ENCODE results near the gene DNMBP.
"Not testable (repeated sequence)": the region's sequence is repeated elsewhere in the genome, so short reads cannot be mapped to it uniquely, and the experiment has no call there.

The DNMBP gene

DNA sequence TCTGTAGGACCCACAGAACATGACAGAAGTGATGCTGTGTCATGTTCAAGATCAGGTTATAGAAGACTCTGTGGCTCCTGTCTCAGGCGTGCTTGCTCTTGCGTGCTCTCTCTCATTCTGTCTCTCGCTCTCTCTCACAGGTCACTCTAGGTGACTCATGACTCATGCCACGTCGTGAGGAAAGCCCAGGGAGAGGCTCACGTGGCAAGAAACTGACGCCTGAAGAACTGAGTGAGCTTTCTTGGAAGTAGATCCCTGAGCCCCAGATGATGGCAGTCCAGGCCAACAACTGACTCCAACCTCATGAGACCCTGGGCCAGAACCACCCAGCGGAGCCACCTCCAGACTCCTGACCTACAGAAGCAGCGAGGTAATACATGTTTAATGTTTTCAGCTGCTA lies 103.3 kb downstream of the DNMBP start:
- no peak for DNase-seq

- DNase-seq = no peak
Observed at GRCh38 chr10:99905971-99906370, 103.8 kb downstream of the DNMBP start.

- DNase-seq = no peak
Observed at GRCh38 chr10:99895867-99896266, 113.9 kb downstream of the DNMBP start.

DNA sequence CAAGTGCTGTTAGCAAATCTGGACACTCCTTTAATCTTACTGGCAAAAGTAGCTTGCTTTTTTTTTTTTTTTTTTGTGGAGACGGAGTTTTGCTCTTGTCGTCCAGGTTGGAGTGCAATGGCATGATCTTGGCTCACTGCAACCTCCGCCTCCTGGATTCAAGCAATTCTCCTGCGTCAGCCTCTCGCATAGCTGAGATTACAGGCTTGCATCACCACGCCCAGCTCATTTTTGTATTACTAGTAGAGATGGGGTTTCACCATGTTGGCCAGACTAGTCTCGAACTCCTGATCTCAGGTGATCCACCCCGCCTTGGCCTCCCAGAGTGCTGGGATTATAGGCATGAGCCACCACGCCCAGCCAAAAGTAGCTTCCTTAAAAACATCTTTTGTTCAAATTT lies 114.7 kb downstream of the DNMBP start:
- DNase-seq = not testable (repeated sequence)

DNA sequence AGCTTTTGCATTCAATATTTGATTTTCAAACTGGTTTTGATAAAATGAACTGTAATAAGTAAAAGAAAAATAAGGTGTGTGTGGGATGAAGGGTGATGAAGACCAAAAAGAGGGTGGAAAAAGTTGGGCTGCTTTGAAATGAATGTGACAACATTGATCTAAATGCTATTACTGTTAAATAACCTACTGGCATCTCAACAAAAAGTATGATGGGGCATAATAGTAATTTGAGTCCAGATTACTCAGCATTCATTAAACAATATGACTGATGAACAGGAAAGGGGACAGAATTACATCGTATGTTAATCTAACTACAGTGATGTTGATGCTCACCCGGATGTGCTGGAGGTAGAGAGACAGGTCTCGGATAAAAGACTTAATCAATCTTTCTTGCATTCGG lies 115.1 kb downstream of the DNMBP start:
- no peak for DNase-seq

DNA sequence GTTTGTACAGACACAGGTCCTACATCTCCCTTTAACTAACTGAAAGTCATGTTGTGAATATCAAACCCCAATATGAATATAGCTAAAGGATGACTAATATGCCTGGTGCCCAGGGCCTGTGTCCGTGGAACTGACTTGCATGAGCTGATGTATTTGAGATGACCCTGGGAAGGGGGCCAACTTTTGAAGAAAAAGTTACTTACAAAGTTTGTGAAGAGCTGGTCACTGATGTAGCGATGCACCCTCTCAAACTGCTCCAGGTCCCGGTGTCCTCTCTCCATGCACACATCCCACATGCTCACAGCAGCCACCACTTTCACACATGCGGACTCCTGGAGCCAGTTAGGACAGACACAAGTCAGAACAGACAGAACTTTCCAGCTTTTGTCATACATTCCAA lies 121.1 kb downstream of the DNMBP start:
- DNase-seq = no peak

DNA sequence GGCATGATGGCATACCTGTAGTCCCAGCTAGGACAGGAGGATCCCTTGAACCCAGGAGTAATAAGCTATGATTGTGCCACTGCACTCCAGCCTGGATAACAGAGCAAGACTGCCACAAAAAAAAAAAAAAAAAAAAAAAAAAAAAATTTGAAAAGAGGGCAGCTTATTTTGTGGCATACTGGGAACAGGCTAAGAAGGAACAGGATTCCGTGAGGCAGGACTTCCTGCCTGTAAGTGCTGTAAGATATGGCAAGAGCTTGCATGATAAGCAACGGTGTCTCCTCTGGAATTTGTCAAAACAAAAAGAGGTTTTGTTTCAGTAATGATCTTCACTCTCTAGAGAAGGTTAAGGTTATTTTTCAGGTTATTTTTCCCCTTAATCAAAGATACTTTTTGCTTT lies 126.2 kb downstream of the DNMBP start:
- no peak for DNase-seq

DNA sequence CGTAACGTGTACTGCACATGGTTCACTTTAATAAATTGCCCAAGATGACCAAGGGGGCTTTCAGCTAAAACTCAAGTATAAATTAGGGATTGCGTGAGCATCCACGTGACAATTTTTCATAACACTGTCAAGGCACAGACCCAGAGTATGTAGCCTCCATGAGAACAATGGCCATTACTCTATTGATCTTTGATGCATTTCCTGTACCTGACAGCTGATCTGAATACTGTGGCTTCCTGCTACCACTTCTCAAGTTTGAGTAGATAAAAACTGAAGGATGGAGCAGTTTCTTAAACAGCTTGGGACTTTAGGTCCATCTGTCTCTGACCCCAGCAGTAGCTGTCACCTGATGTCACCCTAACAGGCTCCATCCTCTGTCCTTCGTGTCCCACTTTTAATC lies 128.4 kb downstream of the DNMBP start:
- no peak for DNase-seq

GRCh38 chr10:99880080-99880835 lies 129.5 kb downstream of the DNMBP start:
- no peak for DNase-seq

DNA sequence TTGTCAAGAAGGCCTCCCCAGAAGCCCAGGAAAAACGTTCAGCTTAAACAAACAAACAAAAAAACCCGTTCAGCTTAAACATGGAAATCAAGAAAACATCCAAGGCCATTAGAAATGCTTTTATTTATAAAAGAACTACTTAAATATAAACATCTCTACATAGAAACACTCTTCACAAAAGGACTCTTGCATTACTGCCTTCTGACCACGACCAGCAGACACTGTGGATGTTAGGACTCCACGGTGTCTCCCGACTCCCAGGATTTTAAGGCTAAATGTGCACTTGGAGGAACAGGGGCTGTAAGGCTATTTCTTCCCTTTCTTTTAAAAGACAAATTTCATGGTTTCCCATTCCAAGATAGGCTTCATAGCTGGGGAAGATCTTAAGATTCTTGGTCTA lies 134.3 kb downstream of the DNMBP start:
- no peak for DNase-seq

- no peak for DNase-seq
Observed at GRCh38 chr10:99874341-99875085, 135.2 kb downstream of the DNMBP start.

DNA sequence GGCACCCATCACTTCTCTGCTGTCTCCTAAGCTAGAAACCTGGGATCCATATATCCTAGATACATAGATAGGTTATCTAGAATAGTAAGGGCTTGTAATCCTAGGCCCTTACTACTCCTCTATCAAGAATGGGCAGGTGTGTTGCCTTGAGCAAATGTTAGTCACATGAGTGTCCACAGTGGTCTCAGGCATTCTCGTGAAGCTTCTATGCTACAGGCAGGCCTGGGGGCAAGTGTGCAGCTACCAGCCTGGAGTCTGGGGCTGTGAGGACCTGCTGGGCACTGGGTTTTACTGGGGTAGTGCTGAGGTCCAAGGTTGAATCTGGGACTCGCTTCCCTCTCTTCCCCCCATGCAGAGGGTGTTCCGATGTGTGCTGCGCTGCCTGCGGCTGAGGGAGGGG lies 135.9 kb downstream of the DNMBP start:
- no peak for DNase-seq

DNA sequence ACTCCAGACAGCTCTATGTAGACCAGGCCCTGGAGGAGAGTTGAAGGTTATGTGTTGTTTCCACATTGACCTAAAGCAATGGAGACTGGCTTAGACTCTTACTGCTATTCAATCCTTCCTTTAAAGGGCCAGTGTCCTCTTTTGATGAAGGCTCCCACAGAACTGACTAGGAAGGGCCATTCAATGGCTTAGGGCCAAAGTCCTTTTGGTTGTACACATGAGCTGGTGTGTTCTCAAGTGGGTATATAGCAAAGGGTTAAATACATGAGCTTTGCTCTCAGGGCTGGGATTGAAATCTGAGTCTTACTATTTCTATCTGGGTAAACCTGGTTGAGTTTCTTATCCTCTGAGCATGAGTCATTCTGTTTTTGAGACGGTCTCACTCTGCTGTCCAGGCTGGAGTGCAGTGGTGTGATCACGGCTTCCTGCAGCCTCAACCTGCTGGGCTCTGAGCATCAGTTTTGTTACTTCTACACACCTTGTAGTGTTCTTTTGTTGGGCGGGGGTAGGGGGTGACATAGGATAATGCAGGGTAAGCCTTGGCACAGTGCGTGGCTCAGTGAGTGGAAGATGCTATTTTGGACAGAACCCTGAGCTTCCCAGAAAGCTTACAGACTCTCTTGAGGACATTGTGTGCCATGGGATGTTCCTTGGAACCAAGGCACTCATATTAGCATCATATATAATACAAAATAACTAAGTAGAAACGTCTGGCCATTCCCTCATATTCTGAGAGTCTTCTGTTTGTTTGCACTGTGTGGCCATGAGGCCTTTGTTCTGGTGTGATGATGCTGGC lies 137.2 kb downstream of the DNMBP start:
- DNase-seq = no peak

- no peak for DNase-seq
Observed at GRCh38 chr10:99870123-99870730, 139.5 kb downstream of the DNMBP start.

GRCh38 chr10:99869581-99870122 lies 140.1 kb downstream of the DNMBP start:
- DNase-seq = no peak

DNA sequence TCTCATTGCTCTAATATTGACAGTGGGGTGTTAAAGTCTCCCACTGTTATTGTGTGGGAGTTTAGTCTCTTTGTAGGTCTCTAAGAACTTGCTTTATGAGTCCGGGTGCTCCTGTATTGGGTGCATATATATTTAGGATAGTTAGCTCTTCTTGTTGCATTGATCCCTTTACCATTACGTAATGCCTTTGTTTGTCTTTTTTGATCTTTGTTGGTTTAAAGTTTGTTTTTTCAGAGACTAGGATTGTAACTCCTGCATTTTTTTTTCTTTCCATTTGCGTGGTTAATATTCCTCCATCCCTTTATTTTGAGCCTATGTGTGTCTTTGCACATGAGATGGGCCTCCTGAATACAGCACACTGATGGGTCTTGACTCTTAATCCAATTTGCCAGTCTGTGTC lies 142.5 kb downstream of the DNMBP start:
- DNase-seq = not testable (repeated sequence)

- not testable (repeated sequence) for DNase-seq
Observed at GRCh38 chr10:99863535-99864240, 146.1 kb downstream of the DNMBP start.

GRCh38 chr10:99860466-99860865 lies 149.3 kb downstream of the DNMBP start:
- DNase-seq = no peak

DNA sequence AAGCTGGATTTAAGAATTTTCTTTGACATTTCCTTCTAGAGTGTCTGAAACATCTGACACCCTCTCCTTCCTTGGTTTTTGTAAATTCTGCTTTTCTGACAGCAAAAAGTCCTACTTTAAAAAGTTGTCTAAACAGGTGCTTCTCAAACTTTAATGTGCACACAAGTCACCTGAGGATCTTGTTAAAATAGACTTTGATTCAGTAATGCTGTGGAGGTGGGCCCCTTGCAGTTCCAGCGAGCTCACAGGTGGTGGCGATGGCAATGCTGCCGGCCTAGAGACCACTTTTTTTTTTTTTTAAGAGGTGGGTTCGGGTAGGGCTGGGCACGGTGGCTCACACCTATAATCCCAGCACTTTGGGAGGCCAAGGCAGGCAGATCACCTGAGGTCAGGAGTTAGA lies 150.2 kb downstream of the DNMBP start:
- DNase-seq = no peak

- DNase-seq = no peak
Observed at GRCh38 chr10:99858849-99859248, 150.9 kb downstream of the DNMBP start.

GRCh38 chr10:99855479-99856071 lies 154.2 kb downstream of the DNMBP start:
- DNase-seq = no peak

DNA sequence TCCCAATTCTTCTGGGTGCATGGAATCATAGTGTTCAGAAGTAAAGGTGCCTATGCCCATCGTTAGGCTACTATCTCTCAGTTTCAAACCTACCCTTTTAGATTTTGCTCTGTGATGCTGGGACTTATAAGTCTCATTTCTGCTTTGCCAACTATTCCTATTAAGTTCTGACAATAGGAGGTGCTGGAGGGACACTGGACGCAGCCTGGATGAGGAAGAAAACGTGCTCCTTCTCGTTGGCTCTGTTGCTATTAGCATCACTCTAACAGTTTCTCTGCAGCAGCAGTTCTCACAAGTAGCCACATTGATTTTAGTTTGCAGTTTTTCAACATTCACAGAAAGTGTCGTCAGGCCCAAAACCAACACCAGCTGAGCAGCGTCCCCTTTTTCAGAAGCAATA lies 154.9 kb downstream of the DNMBP start:
- DNase-seq = no peak
